OCI-LY3 (cell line): ENCODE data around the gene RNF40.

Experiments used
- H2AFZ ChIP-seq: fragments of 200-600, 300-600 bp; shearing (Covaris generic); 2 replicates; pipeline ENCODE4 v1.6.0; 2014; ENCODE audit warnings: antibody characterized with exemption, low read depth, low read length
- H3K27ac ChIP-seq: fragments of 200-600, 300-600 bp; sonication (generic); 2 replicates; pipeline ENCODE4 v1.5.1; 2014; ENCODE audit warnings: mild to moderate bottlenecking, low read length, moderate library complexity, mixed read lengths
- H3K27me3 ChIP-seq: fragments of 200-600, 300-600 bp; sonication (generic); 2 replicates; pipeline ENCODE4 v1.6.1; 2014; ENCODE audit warnings: low read depth, low read length, mixed read lengths
- H3K36me3 ChIP-seq: fragments of 200-600, 300-600 bp; sonication (generic); replicated peaks from 2 replicates; pipeline ENCODE3; 2014; ENCODE audit warnings: low read depth, low read length, mixed read lengths
- H3K4me1 ChIP-seq: fragments of 300-600, 200-600 bp; sonication (generic); 2 replicates; pipeline ENCODE4 v1.6.1; 2014; ENCODE audit warnings: low read length, mixed read lengths
- H3K4me2 ChIP-seq: fragments of 200-600, 300-600 bp; sonication (generic); 2 replicates; pipeline ENCODE4 v1.6.1; 2014; ENCODE audit warnings: low read length, mixed read lengths
- H3K4me3 ChIP-seq: fragments of 300-600, 200-600 bp; sonication (generic); 2 replicates; pipeline ENCODE4 v1.5.1; 2014; ENCODE audit warnings: antibody characterized with exemption, mild to moderate bottlenecking, low read length, moderate library complexity
- H3K79me2 ChIP-seq: fragments of 300-600, 200-600 bp; shearing (Covaris generic); 2 replicates; pipeline ENCODE4 v1.6.1; 2014; ENCODE audit warnings: mild to moderate bottlenecking, low read length, mixed read lengths
- H3K9ac ChIP-seq: fragments of 300-600, 200-600 bp; shearing (Covaris generic); 2 replicates; pipeline ENCODE4 v1.6.0; 2014; ENCODE audit warnings: mild to moderate bottlenecking, low read length, moderate library complexity
- H3K9me3 ChIP-seq: fragments of 200-600, 300-600 bp; shearing (Covaris generic); 2 replicates; pipeline ENCODE4 v1.6.1; 2014; ENCODE audit warnings: low read length, mixed read lengths; ENCODE audit not compliant: insufficient read depth
- H4K20me1 ChIP-seq: fragments of 200-600, 300-600 bp; sonication (generic); 2 replicates; pipeline ENCODE4 v1.6.1; 2016; ENCODE audit warnings: low read length, mixed read lengths; ENCODE audit not compliant: insufficient read depth
- CTCF ChIP-seq: fragments of 200-600, 300-600 bp; sonication (generic); IDR thresholded peaks from 2 replicates; pipeline ENCODE4 v1.5.1; 2014; ENCODE audit warnings: antibody characterized with exemption, low read length, low read depth
- EZH2phosphoT487 ChIP-seq: fragments of 200-600 bp; shearing (Covaris generic); IDR thresholded peaks from 2 replicates; pipeline ENCODE4 v1.6.1; 2018; ENCODE audit warnings: antibody characterized with exemption, mixed run types, low read depth

Gene RNF40

GRCh38 chr16:30746638-30747175 lies 15.4 kb upstream of the RNF40 start:
- Histone ChIP-seq H3K4me1 (peaks cover 5% of the 10 kb centered on the region), H3K79me2 (peaks cover 23% of the 10 kb centered on the region), H3K27me3 (no peaks in the 10 kb centered on the region), H3K4me2 (no peak overlapping the region), H3K9ac (no peak overlapping the region), H2AFZ (no peak overlapping the region), H4K20me1 (no peaks in the 10 kb centered on the region), H3K4me3 (no peak overlapping the region), H3K27ac (no peak overlapping the region), H3K36me3 (peaks cover 24% of the 10 kb centered on the region), H3K9me3 (no peaks in the 10 kb centered on the region)
- TF ChIP-seq CTCF = no peak
- TF ChIP-seq EZH2phosphoT487 = no peak

DNA sequence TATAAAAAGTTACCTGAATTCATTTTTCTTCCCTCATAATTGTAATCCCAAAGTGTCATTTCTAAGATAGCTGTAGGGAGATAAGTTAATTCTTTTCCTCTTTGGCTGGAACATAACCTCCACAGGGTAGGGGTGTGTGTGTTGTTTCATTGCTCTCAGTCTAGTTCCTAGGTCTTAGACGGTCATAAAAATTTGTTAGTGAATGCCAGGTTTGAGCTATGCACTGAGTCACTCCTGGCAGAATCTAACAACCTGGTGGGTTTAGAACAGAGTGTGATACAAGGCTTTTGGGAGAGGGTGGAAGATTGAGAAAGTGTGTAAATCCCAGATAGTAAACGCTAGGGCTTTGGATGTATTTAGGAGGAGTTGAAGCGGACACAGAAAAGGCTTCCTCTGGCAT lies 14.8 kb upstream of the RNF40 start:
- Histone ChIP-seq H3K27me3 (no peaks in the 10 kb centered on the region), H4K20me1 (no peaks in the 10 kb centered on the region), H3K4me3 (peak overlapping the region; percentile 83), H3K27ac (0 out of 2 replicates have a peak overlapping the region, but pooled peaks have one; percentile 28), H2AFZ (0 out of 2 replicates have a peak overlapping the region, but pooled peaks have one; percentile 46), H3K4me2 (peak overlapping the region; percentile 76), H3K36me3 (peaks cover 20% of the 10 kb centered on the region), H3K79me2 (peaks cover 23% of the 10 kb centered on the region), H3K9me3 (no peaks in the 10 kb centered on the region), H3K9ac (peak overlapping the region; percentile 68; the same call in 1 of the 2 replicates), H3K4me1 (peaks cover 5% of the 10 kb centered on the region)
- TF ChIP-seq EZH2phosphoT487 (no peak), CTCF (no peak)

- no peaks in the 10 kb centered on the region for H3K9me3 ChIP-seq
- peak within 1 kb of the TSS; percentile 83 for H3K4me3 ChIP-seq
- H3K36me3 ChIP-seq = peaks cover 20% of the 10 kb centered on the region
- peak within 1 kb of the TSS; percentile 28; the same call in 1 of the 2 replicates for H3K27ac ChIP-seq
- no peaks in the 10 kb centered on the region for H3K27me3 ChIP-seq
- peaks cover 23% of the 10 kb centered on the region for H3K79me2 ChIP-seq
- peak within 1 kb of the TSS; percentile 46; the same call in 1 of the 2 replicates for H2AFZ ChIP-seq
- H4K20me1 ChIP-seq = no peaks in the 10 kb centered on the region
- H3K9ac ChIP-seq = peak within 1 kb of the TSS; percentile 68
- peak within 1 kb of the TSS; percentile 76 for H3K4me2 ChIP-seq
- TF ChIP-seq CTCF (no peak), EZH2phosphoT487 (no peak)
- H3K4me1 ChIP-seq = peaks cover 5% of the 10 kb centered on the region
Measured at GRCh38 chr16:30747799-30748633, 14.1 kb upstream of the RNF40 start, which contains the start of gene PHKG2. TSS of gene PHKG2 (plus strand) at chr16:30748425. CDS start at chr16:30748821, 396 bp downstream.

DNA sequence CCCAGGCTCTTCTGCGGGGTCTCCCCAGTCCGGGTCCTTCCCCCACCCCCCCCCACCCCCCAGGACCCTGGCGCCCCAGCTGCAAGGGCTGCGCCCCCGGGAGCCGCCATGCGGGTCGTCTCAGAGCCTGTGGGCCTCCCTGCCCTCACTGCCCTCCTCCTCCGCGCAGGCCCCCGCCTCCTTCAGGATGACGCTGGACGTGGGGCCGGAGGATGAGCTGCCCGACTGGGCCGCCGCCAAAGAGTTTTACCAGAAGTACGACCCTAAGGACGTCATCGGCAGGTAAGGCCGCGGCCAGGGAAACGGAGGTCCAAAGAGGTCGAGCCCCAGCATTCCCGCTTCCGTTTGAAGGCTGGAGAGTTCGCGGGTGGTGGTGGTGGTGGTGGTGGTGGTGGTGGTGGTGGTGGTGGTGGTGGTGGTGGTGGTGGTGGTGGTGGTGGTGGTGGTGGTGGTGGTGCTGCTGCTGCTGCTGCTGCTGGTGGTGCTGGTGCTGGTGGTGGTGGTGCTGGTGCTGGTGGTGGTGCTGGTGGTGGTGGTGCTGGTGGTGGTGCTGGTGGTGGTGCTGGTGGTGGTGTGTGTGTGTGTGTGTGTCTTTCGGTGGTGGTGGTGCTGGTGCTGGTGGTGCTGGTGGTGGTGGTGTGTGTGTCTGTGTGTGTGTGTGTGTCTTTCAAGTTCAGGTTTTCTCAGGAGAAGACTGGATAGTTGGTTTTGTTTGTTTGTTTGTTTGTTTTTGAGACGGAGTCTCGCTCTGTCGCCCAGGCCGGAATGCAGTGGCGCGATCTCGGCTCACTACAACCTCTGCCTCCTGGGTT lies 13.3 kb upstream of the RNF40 start:
- H3K9me3 ChIP-seq = no peaks in the 10 kb centered on the region
- H3K27me3 ChIP-seq = no peaks in the 10 kb centered on the region
- H2AFZ ChIP-seq = no peak overlapping the region
- H3K36me3 ChIP-seq = peaks cover 20% of the 10 kb centered on the region
- peak overlapping the region; percentile 83 for H3K4me3 ChIP-seq
- no peak for TF ChIP-seq CTCF
- TF ChIP-seq EZH2phosphoT487 = no peak
- peak overlapping the region; percentile 63 for H3K9ac ChIP-seq
- H3K4me1 ChIP-seq = peaks cover 5% of the 10 kb centered on the region
- H4K20me1 ChIP-seq = no peaks in the 10 kb centered on the region
- no peak overlapping the region for H3K27ac ChIP-seq
- peaks cover 23% of the 10 kb centered on the region for H3K79me2 ChIP-seq
- H3K4me2 ChIP-seq = peak overlapping the region; percentile 63
